PC-9 (cell line): ENCODE measurements around the gene CDHR2. TPM values are rescaled to one million over a fixed set of nuclear protein-coding genes. Genes with fewer than 3 reads are reported as not detected.

ENCODE experiments used
- BruUV-seq: library from RNA; stranded (reverse); fragments of 400-500 nt; replicated peaks from 2 replicates; lab custom pipeline; 2021; lab: Mats Ljungman, UMichigan
- CTCF ChIA-PET: fragments of 300-600 bp; sonication (Branson Sonifier 250); formaldehyde crosslinking; loops from one replicate; lab custom pipeline; 2022; ENCODE audit warnings: antibody characterized with exemption; lab: Charles Lee
- POLR2A ChIA-PET: fragments of 300-600 bp; sonication (Branson Sonifier 250); formaldehyde crosslinking; loops from one replicate; lab custom pipeline; 2022; ENCODE audit warnings: antibody characterized with exemption; ENCODE audit not compliant: unreplicated experiment; lab: Charles Lee
- DNase-seq, 2 experiments: peaks; one replicate each; pipeline versions ENCODE4 v3.0.0 to v3.0.0-alpha.2; 2015 to 2022; ENCODE audit warnings: mixed read lengths in 1 of 2
- H2AFZ ChIP-seq: fragments of 200-600 bp; sonication (generic); 2 replicates; pipeline ENCODE4 v1.8.1; 2017; ENCODE audit warnings: antibody characterized with exemption
- H3F3A ChIP-seq: fragments of 200-600 bp; sonication (generic); 2 replicates; pipeline ENCODE4 v1.8.1; 2017; ENCODE audit warnings: antibody characterized with exemption, mild to moderate bottlenecking, low read depth; ENCODE audit not compliant: insufficient read depth
- H3K27ac ChIP-seq: fragments of 200-600 bp; sonication (generic); 2 replicates; pipeline ENCODE4 v1.6.1; 2016; ENCODE audit warnings: mixed run types
- H3K27me3 ChIP-seq: fragments of 200-600 bp; sonication (generic); 2 replicates; pipeline ENCODE4 v1.6.1; 2016; ENCODE audit warnings: low read depth, mixed run types; ENCODE audit not compliant: insufficient read depth
- H3K36me3 ChIP-seq: fragments of 200-600 bp; sonication (generic); 2 replicates; pipeline ENCODE4 v1.6.1; 2016; ENCODE audit warnings: low read depth, mixed run types
- H3K4me1 ChIP-seq: fragments of 200-600 bp; sonication (generic); replicated peaks from 2 replicates; pipeline ENCODE4 v1.6.1; 2016; ENCODE audit warnings: mixed run types; ENCODE audit not compliant: insufficient read depth
- H3K4me2 ChIP-seq: fragments of 200-600 bp; sonication (generic); 2 replicates; pipeline ENCODE4 v1.6.1; 2017; ENCODE audit warnings: mixed run types
- H3K4me3 ChIP-seq: fragments of 200-600 bp; sonication (generic); 2 replicates; pipeline ENCODE4 v1.6.1; 2016; ENCODE audit warnings: mixed run types
- H3K79me2 ChIP-seq: fragments of 200-600 bp; sonication (generic); 2 replicates; pipeline ENCODE4 v1.6.1; 2017; ENCODE audit warnings: low read depth, mixed run types
- H3K9me2 ChIP-seq: fragments of 200-600 bp; sonication (generic); 2 replicates; pipeline ENCODE4 v1.8.1; 2017; ENCODE audit warnings: mild to moderate bottlenecking; ENCODE audit not compliant: insufficient read depth
- H3K9me3 ChIP-seq: fragments of 200-600 bp; sonication (generic); 2 replicates; pipeline ENCODE4 v1.8.1; 2016; ENCODE audit warnings: low read depth; ENCODE audit not compliant: insufficient read depth
- H4K20me1 ChIP-seq: fragments of 200-600 bp; sonication (generic); 2 replicates; pipeline ENCODE4 v1.8.1; 2017; ENCODE audit not compliant: insufficient read depth
- EZH2 ChIP-seq: fragments of 200-600 bp; sonication (generic); IDR thresholded peaks from 2 replicates; pipeline ENCODE4 v1.8.0; 2017; ENCODE audit warnings: antibody characterized with exemption, low read depth
- intact Hi-C: fragments of 100-400 bp; cut with micrococcal nuclease; formaldehyde crosslinking; loops from one replicate; pipeline ENCODE4 v1.10.0; 2022; ENCODE audit not compliant: unreplicated experiment
- total RNA-seq: library from RNA; stranded (reverse); gene quantifications from 2 replicates; pipeline ENCODE4 v1.2.3, GENCODE V29; 2021
- TF ChIP-seq, protein P1 (sequence below): fragments of 200-600 bp; sonication (generic); conservative IDR thresholded peaks from 2 replicates; pipeline ENCODE4 v1.6.1; 2017; ENCODE audit warnings: mixed run types, antibody characterized with exemption, mild to moderate bottlenecking, moderate library complexity

The CDHR2 gene
- total RNA-seq, 1 experiment from 2014 or later: not detected

DNA sequence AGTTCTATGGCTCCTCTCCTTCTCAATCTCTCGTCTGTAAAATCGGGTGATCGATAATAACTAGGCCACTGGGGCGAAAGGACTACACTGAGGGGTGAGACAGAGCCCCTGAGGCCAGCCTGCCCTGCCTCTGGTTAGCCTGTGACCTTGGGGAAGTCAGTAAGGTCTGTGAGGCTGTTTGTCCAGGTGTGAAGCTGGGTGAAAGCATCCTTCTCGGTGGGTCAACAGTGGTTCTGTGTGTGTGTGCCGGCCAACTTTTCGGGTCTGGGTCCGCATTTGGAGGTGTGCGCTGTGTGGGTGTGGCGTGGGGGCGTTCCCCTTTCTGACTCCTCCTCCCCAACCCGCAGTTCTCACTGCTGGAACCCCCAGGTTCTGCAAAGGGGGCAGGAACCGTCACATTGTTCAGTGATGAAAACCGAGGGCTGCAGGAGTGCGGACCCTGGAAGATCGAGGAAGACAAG lies 7.0 kb upstream of the CDHR2 start:
- Histone ChIP-seq H3K4me2 (peak overlapping the region; percentile 98), H3K79me2 (peaks cover 15% of the 10 kb centered on the region), H3K27me3 (no peaks in the 10 kb centered on the region), H3K9me3 (no peaks in the 10 kb centered on the region), H2AFZ (peak overlapping the region; percentile 83; the same call in 1 of the 2 replicates), H3F3A (peaks cover 54% of the 10 kb centered on the region), H3K27ac (no peak overlapping the region), H3K4me1 (peaks cover 52% of the 10 kb centered on the region), H3K9me2 (no peaks in the 10 kb centered on the region), H4K20me1 (no peaks in the 10 kb centered on the region), H3K36me3 (no peaks in the 10 kb centered on the region), H3K4me3 (peak overlapping the region; percentile 84)
- ChIA-PET CTCF (no interaction called here), POLR2A (no interaction called here)
- BruUV-seq: no TSS peak
- no peak for DNase-seq
- intact Hi-C loops: no loop called here
- TF ChIP-seq, protein P1, sequence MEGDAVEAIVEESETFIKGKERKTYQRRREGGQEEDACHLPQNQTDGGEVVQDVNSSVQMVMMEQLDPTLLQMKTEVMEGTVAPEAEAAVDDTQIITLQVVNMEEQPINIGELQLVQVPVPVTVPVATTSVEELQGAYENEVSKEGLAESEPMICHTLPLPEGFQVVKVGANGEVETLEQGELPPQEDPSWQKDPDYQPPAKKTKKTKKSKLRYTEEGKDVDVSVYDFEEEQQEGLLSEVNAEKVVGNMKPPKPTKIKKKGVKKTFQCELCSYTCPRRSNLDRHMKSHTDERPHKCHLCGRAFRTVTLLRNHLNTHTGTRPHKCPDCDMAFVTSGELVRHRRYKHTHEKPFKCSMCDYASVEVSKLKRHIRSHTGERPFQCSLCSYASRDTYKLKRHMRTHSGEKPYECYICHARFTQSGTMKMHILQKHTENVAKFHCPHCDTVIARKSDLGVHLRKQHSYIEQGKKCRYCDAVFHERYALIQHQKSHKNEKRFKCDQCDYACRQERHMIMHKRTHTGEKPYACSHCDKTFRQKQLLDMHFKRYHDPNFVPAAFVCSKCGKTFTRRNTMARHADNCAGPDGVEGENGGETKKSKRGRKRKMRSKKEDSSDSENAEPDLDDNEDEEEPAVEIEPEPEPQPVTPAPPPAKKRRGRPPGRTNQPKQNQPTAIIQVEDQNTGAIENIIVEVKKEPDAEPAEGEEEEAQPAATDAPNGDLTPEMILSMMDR: no peak
- no peak for TF ChIP-seq EZH2

DNA sequence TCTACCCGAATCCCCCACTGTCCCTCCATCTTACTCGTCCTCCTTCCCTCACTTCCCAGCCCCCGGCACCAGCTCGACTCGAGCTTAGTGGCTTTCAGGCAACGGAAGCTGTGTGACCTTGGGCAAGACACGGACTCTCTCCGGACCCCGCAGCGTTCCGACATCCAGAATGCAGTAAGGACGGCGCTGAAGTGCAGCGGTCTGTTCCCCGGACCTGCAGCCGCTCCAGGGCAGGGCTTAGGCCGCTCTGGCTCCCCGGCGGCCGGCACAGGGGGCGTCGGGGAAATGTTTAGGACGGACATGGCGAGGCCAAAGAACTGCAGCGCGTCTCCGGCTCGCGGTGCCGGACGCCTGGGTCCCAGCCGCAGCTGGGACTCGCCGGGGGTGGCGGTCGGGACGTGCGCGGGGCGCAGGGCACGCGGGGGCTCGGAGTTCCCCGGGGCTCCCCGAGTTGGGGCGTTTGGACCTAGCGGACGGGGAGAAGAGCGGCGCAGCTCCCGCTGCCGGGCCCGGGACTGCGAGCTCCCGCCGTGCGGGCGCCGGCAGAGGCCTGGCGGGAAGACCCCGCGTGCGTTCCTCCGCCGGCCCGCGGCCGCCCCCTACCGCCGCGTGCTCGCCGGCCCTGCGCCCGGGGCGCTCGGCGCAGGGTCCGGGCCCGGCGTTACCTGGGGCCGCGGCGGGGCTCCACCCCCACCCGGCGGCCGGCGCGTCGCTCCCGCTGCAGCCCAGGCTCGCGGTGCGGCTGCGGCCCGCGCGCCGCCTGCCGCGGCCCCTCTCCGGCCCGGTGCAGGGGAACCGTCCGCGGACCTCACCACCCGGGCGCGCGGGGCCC lies 6.3 kb upstream of the CDHR2 start:
- TF ChIP-seq EZH2: no peak
- TF ChIP-seq, protein P1: no peak; the same call in 1 of the 2 replicates
- peak overlapping the region; percentile 98 for H3K4me2 ChIP-seq
- no TSS peak for BruUV-seq
- H3K27me3 ChIP-seq: no peaks in the 10 kb centered on the region
- no peaks in the 10 kb centered on the region for H4K20me1 ChIP-seq
- H3F3A ChIP-seq: peaks cover 54% of the 10 kb centered on the region
- intact Hi-C loops: no loop called here
- H2AFZ ChIP-seq: peak overlapping the region; percentile 83
- no peak overlapping the region for H3K27ac ChIP-seq
- no peaks in the 10 kb centered on the region for H3K9me3 ChIP-seq
- POLR2A ChIA-PET: interaction anchor here (0.5 to 0.7 kb wide), 3 partner anchors 11 to 883 kb away, joined by 4 to 9 read pairs (median 4); partner anchors contain the start of gene NOP16
- peak in 1 of 2 experiments; percentile 26 for DNase-seq
- H3K4me1 ChIP-seq: peaks cover 59% of the 10 kb centered on the region
- H3K79me2 ChIP-seq: peaks cover 15% of the 10 kb centered on the region
- no peaks in the 10 kb centered on the region for H3K9me2 ChIP-seq
- CTCF ChIA-PET: interaction anchor here (0.6 to 0.9 kb wide), 8 partner anchors 10 to 813 kb away, joined by 3 to 12 read pairs (median 8); partner anchors contain the start of gene CLTB
- H3K4me3 ChIP-seq: peak overlapping the region; percentile 91
- no peaks in the 10 kb centered on the region for H3K36me3 ChIP-seq

DNA sequence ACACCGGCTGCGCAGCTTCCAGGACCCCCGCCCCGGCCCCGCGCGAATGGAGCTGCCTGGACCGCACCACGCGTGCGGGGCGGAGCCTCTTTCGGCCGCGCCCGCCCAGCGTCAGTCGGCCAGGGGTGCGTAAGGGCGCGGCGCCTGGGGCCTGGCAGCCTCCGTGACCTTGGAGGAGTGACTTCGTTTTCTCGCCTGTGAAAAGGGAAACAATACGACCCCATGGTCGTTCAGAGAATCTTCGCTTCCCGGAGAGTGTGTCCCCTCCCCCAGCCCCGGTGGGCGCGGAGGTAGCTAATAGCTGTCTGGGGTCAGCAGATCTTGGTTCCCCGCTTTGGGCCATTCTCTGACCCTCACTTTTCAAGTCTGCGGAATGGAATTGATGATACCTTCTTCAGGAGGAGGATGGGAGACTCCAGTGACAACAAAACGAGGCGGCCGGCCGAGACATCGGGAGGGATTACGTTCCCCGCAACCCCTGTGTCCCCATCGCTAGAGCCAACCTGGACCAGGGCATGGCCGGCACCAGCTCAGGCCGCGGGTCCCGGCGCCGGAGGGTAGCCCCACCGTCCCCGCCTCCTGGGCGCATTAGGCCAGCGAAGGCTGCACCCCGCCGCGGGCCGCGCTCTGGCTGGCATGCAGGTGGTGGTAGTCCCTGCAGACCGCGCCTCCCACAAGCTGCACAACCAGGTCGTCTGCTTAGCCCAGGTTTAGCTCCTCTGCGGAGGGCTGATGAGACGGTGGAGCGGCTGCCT lies 5.5 kb upstream of the CDHR2 start:
- Histone ChIP-seq H3K9me2 (no peaks in the 10 kb centered on the region), H4K20me1 (no peaks in the 10 kb centered on the region), H3F3A (peaks cover 52% of the 10 kb centered on the region), H2AFZ (peak overlapping the region; percentile 95), H3K27me3 (no peaks in the 10 kb centered on the region), H3K27ac (peak overlapping the region; percentile 58), H3K4me3 (peak overlapping the region; percentile 91), H3K4me2 (peak overlapping the region; percentile 93), H3K9me3 (no peaks in the 10 kb centered on the region), H3K79me2 (peaks cover 15% of the 10 kb centered on the region), H3K4me1 (peaks cover 58% of the 10 kb centered on the region), H3K36me3 (no peaks in the 10 kb centered on the region)
- CTCF ChIA-PET: interaction anchor here (0.5 to 0.9 kb wide), 10 partner anchors 9 to 813 kb away, joined by 3 to 12 read pairs (median 7); partner anchors contain the start of genes CLTB and TSPAN17
- BruUV-seq: TSS peak; percentile 53
- intact Hi-C loops: no loop called here
- POLR2A ChIA-PET: interaction anchor here (0.5 to 0.7 kb wide), 3 partner anchors 10 to 883 kb away, joined by 4 to 9 read pairs (median 4); partner anchors contain the start of gene NOP16
- DNase-seq: peak; percentile 74 to 76
- TF ChIP-seq, protein P1: 0 out of 2 replicates have a peak, but pooled peaks have one; percentile 14
- no peak for TF ChIP-seq EZH2
